Stimulated activated CD8-positive, alpha-beta memory T cell treated with anti-CD3 and anti-CD28 coated beads, Interleukin-12 subunit alpha, Interleukin-12 subunit beta, amount 100 ng/mL, for 4 hours (primary cell): ENCODE results near the gene UNKL.

Source experiments
- DNase-seq: peaks from one replicate; pipeline ENCODE4 v3.0.0-alpha.2; 2020; ENCODE audit warnings: low read depth

UNKL gene

GRCh38 chr16:1431497-1432270 lies 17.2 kb upstream of the UNKL start:
- DNase-seq: no peak

DNA sequence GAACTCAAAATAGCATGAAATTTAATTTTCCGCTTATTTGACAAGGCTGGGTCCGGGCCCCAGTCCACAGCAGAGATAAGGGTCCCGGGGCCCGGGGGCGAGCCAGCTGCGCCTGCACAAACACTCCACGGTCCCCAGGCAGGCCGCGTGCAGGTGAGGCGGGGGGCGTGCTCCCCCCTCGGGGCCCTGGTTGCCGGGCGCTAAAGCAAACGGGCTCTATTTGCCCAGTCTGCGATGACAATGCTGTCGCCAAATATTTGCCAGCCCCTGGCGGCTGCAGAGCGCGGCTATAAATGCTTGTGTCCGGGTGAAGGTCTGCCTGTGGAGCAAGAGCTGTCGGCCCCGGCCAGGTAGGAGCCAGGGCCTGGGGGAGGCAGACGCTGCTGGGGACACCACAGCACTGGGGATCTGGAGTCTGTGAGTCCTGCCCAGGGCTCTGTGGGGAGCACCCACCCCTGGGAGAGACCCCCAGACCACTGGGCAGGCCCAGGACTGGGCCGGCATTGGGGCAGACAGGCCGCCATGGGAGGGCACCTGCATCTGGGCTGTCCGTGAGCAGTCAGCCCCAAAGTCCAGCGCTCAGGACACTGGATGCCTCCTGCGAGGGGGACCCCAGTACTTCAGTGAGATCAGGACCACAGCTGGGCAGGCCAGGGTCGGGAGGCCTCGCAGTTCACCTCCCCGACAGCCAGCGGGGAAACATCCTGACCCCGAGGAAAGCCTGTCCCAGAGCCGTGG lies 16.4 kb upstream of the UNKL start, which contains the start of gene PERCC1:
Gene PERCC1 (plus strand): TSS at position 320 of the 738 bp plus-strand sequence. CDS start 1,516 bp downstream, outside the sequence.
- no peak for DNase-seq

DNA sequence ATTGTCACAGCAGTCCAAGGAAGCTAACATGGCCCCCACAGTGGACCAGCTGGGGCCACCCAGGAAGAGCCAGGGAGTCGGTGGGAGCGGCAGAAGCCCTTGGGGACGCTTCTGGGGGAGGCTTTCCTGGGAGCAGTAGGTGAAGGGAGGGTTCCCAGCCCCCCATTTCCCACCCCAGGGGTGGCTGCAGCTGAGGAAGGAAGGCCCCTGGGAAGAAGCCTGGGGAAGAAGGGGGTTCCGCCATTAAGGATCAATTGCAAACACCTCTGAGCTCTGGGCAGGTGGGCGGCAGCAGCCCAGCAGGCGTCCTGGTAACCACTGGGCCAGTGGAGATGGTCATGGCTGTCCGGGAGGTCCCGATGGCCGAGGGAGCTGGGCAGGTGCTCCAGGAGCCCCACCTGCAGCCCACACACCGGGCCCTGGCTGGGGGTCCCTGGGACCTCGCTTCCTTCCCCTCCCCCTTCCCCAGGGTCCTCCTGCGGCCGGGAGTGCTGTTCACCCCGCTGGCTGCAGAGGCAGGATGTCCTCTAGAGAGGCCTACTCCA lies 15.8 kb upstream of the UNKL start:
- DNase-seq: no peak

DNA sequence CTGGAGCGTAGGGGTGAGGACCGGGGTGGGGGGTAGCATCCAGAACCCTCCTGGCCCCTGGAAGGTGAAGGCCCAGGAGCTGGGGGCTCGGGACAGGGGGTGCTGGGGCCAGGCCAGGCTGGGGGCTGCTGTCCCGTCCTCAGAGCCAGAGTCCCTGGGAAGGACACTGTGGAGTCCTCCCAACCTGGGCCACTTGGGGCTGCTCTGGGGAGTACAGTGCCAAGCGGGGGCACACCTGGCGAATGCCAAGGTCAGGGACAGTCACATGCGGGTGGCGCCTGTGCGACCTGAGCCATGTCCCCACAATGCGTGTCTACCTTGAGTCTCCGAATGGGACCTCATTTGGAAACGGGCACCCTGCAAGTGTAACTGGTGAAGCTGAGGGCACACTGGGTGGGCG lies 15.1 kb upstream of the UNKL start:
- DNase-seq: no peak

GRCh38 chr16:1429012-1429411 lies 14.5 kb upstream of the UNKL start:
- no peak for DNase-seq

- DNase-seq: peak; percentile 18
Measured at GRCh38 chr16:1428511-1428910, 14.0 kb upstream of the UNKL start.

GRCh38 chr16:1427473-1428461 lies 13.3 kb upstream of the UNKL start:
- no peak for DNase-seq

- no peak for DNase-seq
Measured at GRCh38 chr16:1426734-1427471, 12.4 kb upstream of the UNKL start.

DNA sequence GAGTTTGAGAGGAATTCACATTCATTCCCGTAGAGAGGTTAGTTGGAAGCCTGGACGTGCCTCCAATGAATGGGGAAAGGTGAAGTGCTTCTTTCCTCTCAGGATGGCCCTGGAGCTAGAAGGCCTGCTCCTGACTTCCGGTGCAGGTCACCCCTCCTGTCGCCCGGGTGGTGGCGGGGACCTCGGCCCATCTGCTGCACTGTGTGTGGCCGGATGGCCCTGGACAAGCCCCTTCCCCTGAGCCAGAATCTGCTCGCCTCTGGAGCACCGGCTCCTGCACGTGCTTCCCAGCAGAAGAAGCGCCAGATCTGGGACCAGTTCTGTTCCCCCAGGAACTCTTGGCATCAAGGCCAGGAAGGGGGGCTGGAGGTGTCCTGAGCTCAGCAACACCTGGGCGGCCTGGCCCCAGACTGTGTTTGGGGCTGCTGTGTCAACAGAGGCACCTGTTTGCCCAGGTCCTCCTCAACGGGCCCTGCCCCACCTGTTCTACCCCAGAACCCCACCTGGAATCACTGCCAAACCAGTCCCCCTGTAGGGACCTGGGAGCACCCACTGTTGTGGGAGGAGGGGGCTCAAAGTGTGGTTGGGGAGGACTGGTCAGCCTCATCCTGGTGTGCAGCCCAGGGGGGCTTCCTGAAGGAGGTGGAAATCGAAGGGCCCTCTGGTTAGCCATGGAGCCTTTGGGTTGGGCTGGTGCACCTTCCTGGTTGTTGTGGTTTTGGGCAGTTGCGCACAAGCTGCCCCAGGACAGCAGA lies 11.3 kb upstream of the UNKL start:
- DNase-seq: no peak

- DNase-seq: no peak
Measured at GRCh38 chr16:1424028-1424427, 9.5 kb upstream of the UNKL start.

DNA sequence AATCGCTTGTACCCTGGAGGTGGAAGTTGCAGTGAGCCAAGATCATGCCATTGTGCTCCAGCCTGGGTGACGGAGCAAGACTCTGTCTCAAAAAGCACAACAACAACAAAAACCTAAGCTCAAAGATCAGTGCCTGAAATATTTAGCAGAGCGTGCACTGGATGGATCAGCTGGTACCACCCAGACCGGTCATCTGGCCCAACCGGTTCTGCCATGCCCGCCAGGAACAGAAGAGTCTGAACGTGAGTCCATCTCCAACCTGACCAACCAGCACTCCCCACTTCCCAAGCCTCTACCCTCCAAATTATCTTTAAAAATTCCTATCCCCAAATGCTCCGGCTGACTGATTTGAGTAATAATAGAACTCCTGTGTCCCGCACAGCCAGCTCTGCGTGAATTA lies 7.6 kb upstream of the UNKL start:
- DNase-seq: no peak

- no peak for DNase-seq
Measured at GRCh38 chr16:1420111-1420539, 5.6 kb upstream of the UNKL start.

DNA sequence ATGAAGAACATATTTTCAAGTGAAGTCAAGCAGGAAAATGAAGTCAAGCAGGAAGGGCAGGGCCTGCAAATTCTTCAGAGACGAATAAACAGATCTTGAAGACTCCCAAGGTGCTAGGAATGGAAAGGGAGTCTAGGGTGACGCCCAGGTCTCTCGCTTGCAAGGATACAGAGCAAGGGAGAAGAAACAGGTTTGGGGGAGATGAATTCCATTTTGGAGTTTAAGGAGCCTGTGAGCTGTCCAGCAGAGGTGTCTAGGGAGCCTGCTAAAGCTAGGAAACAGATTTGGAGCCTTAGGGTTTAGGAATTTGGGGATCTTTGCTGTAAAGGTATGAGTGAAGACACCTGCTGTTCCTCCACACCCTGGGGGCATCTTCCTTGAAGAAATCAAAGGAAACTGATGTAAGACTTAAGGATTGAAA lies 2.0 kb upstream of the UNKL start:
- no peak for DNase-seq

DNA sequence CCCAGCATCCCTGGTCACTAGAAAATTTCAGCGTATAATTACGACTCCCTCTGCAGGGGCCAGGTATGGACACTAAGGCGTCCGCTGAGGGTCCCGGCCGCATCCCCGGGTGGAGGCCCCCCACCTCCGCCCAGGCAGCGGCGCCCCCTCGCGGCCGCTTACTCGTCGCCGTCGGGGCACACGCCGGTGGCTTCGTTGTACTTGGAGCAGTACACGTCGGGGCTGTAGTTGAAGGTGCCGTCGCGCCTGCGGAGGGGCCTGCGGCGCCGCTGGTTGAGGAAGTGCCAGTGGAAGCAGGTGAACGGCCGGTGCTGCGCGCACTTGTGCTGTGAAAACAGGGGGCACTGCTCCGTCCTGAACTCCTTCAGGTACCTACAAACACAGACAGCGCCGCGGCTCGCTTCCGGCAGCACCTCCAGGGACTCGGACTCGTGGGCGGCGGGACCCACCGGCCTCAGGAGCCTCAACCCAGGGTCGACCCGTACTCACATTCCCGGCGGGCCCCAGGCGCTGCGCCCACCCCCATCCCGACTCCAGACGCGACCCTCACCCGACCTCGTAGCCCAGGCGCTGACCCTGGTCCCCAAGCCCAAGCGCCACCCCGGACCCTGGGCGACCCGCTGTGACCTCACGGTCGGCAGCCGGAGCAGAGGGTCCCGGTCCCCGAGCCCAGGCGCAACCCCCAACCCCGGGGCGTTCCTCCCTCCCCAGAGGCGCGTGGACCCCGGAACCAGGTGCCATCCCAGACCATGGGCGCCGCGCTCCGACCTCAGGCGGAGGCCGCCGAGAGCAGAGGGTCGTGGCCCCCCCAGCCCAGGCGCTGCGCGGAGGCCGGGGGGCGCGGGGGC lies 596 bp downstream of the UNKL start:
- peak; percentile 45 for DNase-seq

GRCh38 chr16:1412847-1413246 lies 1.7 kb downstream of the UNKL start:
- no peak for DNase-seq

GRCh38 chr16:1408171-1408837 lies 6.2 kb downstream of the UNKL start:
- DNase-seq: peak; percentile 91

GRCh38 chr16:1407753-1408152 lies 6.8 kb downstream of the UNKL start:
- DNase-seq: no peak

DNA sequence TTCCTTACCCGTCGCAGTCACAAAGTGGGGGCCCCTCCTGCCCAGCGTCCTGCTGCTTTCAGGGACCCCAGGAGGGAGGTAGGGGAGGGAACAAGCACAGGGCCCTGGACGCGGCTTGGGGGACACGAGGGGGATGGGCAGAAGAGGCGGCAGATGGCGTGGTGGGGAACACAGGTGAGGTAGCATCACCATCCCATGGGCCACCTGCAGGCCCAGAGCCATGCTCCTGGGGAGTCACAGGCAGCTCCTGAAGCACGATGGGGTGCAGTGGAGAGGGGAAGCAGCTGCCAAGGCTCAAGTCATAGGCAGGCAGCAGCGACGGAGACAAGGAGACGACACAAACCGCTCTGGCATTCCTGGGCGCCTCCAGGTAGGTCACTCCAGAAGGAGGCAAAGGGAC lies 10.8 kb downstream of the UNKL start:
- DNase-seq: no peak

DNA sequence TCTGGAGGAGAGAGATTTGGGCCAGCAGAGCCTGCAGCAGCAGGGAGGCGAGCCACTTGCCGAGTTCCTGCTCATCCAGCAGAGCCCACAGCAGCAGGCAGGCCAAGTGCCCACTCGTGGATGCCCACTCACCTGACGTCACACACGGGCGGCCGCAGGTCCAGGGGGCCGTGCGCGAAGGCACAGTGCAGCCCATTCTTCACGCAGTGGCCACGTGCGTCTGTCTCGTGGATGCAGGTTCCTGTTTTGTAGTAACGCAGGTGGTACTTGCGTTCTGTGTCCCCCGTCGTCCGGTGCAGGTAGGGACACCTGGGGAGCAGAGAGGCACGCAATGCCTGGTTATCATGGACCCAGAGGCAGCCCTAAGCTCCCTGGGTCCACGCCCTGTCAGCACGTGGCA lies 11.5 kb downstream of the UNKL start:
- DNase-seq: no peak
